ENCODE measurements around the gene GPR34.
"Not testable (repeated sequence)": the region's sequence is repeated elsewhere in the genome, so short reads cannot be mapped to it uniquely, and the experiment has no call there.

The GPR34 gene

GRCh38 chrX:41688835-41689234 lies at the start of gene GPR34:
TSS of gene GPR34 (plus strand) at chrX:41688973. CDS start at chrX:41695634, 6,661 bp downstream.
- no peak for DNase-seq

GRCh38 chrX:41646201-41646600 lies 42.6 kb upstream of the GPR34 start:
- DNase-seq, result not testable (repeated sequence)

GRCh38 chrX:41653125-41653524 lies 35.6 kb upstream of the GPR34 start:
- no peak for DNase-seq

- DNase-seq, result no peak
These were observed 33.7 kb upstream of the GPR34 start for GRCh38 chrX:41655101-41655500.

- DNase-seq, result no peak
These were observed 33.1 kb upstream of the GPR34 start for GRCh38 chrX:41655631-41656030.

GRCh38 chrX:41661366-41662095 lies 27.2 kb upstream of the GPR34 start:
- no peak for DNase-seq

- no peak for DNase-seq
These were observed 24.3 kb upstream of the GPR34 start for GRCh38 chrX:41664375-41664901.

GRCh38 chrX:41664908-41665307 lies 23.9 kb upstream of the GPR34 start:
- no peak for DNase-seq

- no peak for DNase-seq
These were observed 23.1 kb upstream of the GPR34 start for GRCh38 chrX:41665686-41666085.

- DNase-seq, result no peak
These were observed 22.5 kb upstream of the GPR34 start for GRCh38 chrX:41666251-41666650.

- DNase-seq, result no peak
These were observed 21.1 kb upstream of the GPR34 start for GRCh38 chrX:41667631-41668030.

GRCh38 chrX:41670112-41670511 lies 18.7 kb upstream of the GPR34 start:
- no peak for DNase-seq

GRCh38 chrX:41671082-41671481 lies 17.7 kb upstream of the GPR34 start:
- DNase-seq, result no peak

- DNase-seq, result no peak
These were observed 16.1 kb upstream of the GPR34 start for GRCh38 chrX:41672643-41673042.

GRCh38 chrX:41676361-41676760 lies 12.4 kb upstream of the GPR34 start:
- DNase-seq, result not testable (repeated sequence)

GRCh38 chrX:41677183-41678060 lies 11.4 kb upstream of the GPR34 start:
- no peak for DNase-seq

- DNase-seq, result no peak
These were observed 4.6 kb upstream of the GPR34 start for GRCh38 chrX:41684138-41684537.

- DNase-seq, result no peak
These were observed 3.8 kb upstream of the GPR34 start for GRCh38 chrX:41684940-41685339.

- DNase-seq, result no peak
These were observed 2.0 kb upstream of the GPR34 start for GRCh38 chrX:41686788-41687187.

GRCh38 chrX:41688156-41688555 lies 617 bp upstream of the GPR34 start:
- DNase-seq, result no peak

- DNase-seq, result no peak
These were observed 938 bp downstream of the GPR34 start for GRCh38 chrX:41689711-41690110.

GRCh38 chrX:41692162-41692749 lies 3.5 kb downstream of the GPR34 start:
- DNase-seq, result no peak

- no peak for DNase-seq
These were observed 4.3 kb downstream of the GPR34 start for GRCh38 chrX:41693024-41693423.

GRCh38 chrX:41695426-41695825 lies 6.7 kb downstream of the GPR34 start:
- DNase-seq, result no peak
